LNCAP (cell line): ENCODE measurements around the gene APBA2.

ENCODE experiments used
- TF ChIP-seq, protein P1 (sequence below): fragments of 450-650 bp; IDR thresholded peaks from 2 replicates; pipeline ENCODE4 v1.5.1; 2017; ENCODE audit warnings: mild to moderate bottlenecking

Gene APBA2

DNA sequence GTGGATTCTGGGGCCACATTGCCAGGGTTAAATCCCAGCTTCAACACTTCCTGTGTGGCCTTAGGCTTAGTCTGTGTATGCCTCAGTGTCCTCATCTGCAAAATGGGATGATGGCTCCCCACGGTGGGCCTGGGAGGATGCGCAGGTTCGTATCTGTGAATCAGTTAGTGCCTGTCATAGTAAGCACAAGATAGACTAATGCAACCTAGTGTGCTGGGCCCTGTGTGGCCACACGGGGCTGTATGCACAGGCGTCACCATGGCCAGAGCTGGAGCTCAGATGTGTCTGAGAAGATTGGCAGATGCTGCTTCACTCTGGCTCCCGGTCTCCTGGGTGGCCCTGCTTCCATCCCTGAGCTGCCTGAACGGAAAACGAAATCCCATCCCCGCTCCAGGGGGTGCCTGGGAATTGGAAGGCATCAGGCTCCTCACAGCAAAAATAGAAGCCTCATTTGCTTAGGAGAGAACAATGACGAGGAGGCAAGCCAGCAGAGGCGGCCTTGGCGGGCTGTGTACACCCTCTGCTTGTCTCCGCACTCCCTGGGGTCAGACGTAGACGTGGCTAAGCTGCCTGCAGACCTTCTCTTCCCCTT, 103.6 kb downstream of the APBA2 start:
- TF ChIP-seq, protein P1, sequence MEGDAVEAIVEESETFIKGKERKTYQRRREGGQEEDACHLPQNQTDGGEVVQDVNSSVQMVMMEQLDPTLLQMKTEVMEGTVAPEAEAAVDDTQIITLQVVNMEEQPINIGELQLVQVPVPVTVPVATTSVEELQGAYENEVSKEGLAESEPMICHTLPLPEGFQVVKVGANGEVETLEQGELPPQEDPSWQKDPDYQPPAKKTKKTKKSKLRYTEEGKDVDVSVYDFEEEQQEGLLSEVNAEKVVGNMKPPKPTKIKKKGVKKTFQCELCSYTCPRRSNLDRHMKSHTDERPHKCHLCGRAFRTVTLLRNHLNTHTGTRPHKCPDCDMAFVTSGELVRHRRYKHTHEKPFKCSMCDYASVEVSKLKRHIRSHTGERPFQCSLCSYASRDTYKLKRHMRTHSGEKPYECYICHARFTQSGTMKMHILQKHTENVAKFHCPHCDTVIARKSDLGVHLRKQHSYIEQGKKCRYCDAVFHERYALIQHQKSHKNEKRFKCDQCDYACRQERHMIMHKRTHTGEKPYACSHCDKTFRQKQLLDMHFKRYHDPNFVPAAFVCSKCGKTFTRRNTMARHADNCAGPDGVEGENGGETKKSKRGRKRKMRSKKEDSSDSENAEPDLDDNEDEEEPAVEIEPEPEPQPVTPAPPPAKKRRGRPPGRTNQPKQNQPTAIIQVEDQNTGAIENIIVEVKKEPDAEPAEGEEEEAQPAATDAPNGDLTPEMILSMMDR, result no peak

- TF ChIP-seq, protein P1, result no peak
Observed at GRCh38 chr15:28989896-28990295, 104.1 kb downstream of the APBA2 start.

GRCh38 chr15:28990390-28990789, 104.6 kb downstream of the APBA2 start:
- TF ChIP-seq, protein P1, result no peak

- TF ChIP-seq, protein P1, result no peak
Observed at GRCh38 chr15:28991236-28992171, 105.7 kb downstream of the APBA2 start.

GRCh38 chr15:28992336-28992864, 106.6 kb downstream of the APBA2 start:
- TF ChIP-seq, protein P1, result no peak

- TF ChIP-seq, protein P1, result no peak
Observed at GRCh38 chr15:28993051-28993719, 107.4 kb downstream of the APBA2 start.

GRCh38 chr15:28993720-28994053, 107.9 kb downstream of the APBA2 start:
- TF ChIP-seq, protein P1, result no peak
